Coronary artery (tissue), 2 donors: ENCODE measurements around the gene ANTXRL.
"Not testable (repeated sequence)": the region's sequence is repeated elsewhere in the genome, so short reads cannot be mapped to it uniquely, and the experiment has no call there.

Source experiments
- DNase-seq: peaks from one replicate; pipeline ENCODE4 v3.0.0-alpha.2; 2017; ENCODE audit warnings: low spot score
- H3K27ac ChIP-seq, 2 donors: fragments of 200-600 bp; sonication (generic); one replicate each; pipeline ENCODE4 v1.5.1; 2016 to 2019
- H3K4me3 ChIP-seq: fragments of 200-600 bp; sonication (generic); 2 replicates; pipeline ENCODE4 v1.5.1; 2016; ENCODE audit warnings: mild to moderate bottlenecking, moderate library complexity
- CTCF ChIP-seq: fragments of 200-600 bp; sonication (generic); IDR thresholded peaks from one replicate; pipeline ENCODE4 v1.5.1; 2019; ENCODE audit warnings: antibody characterized with exemption

The ANTXRL gene

GRCh38 chr10:46301721-46302479, 15.1 kb downstream of the ANTXRL start:
- Histone ChIP-seq H3K4me3 (no peak overlapping the region), H3K27ac (no peak overlapping the region)
- TF ChIP-seq CTCF, result no peak
- peak; percentile 50 for DNase-seq

GRCh38 chr10:46302765-46303352, 16.1 kb downstream of the ANTXRL start:
- not testable (repeated sequence) for H3K4me3 ChIP-seq, H3K27ac ChIP-seq
- DNase-seq, result peak; percentile 62

GRCh38 chr10:46304062-46304461, 17.3 kb downstream of the ANTXRL start:
- Histone ChIP-seq H3K27ac (no peak overlapping the region), H3K4me3 (no peak overlapping the region)
- DNase-seq, result no peak
- no peak for TF ChIP-seq CTCF

GRCh38 chr10:46304671-46305070, 17.9 kb downstream of the ANTXRL start:
- H3K27ac ChIP-seq, H3K4me3 ChIP-seq, DNase-seq: not testable (repeated sequence)

GRCh38 chr10:46305079-46305818, 18.5 kb downstream of the ANTXRL start:
- no peak for TF ChIP-seq CTCF
- Histone ChIP-seq H3K4me3 (no peak overlapping the region), H3K27ac (no peak overlapping the region)
- DNase-seq, result peak; percentile 50

GRCh38 chr10:46305986-46306385, 19.2 kb downstream of the ANTXRL start:
- Histone ChIP-seq H3K4me3 (no peak overlapping the region), H3K27ac (no peak overlapping the region)
- no peak for TF ChIP-seq CTCF
- peak; percentile 41 for DNase-seq

GRCh38 chr10:46306516-46307184, 19.9 kb downstream of the ANTXRL start:
- Histone ChIP-seq H3K27ac (no peak overlapping the region), H3K4me3 (no peak overlapping the region)
- DNase-seq, result no peak
- no peak for TF ChIP-seq CTCF
